ENCODE data around the gene PGBD4. TPM values are rescaled to one million over a fixed set of nuclear protein-coding genes. Genes with fewer than 3 reads are reported as not detected.

Gene PGBD4
- total RNA-seq, 1 experiment from 2014 or later: 1.1 TPM

- ChIA-PET CTCF (interaction anchor here (1.1 kb wide), 1 partner anchor 45 kb away, joined by 3 read pairs; no protein-coding TSS in a partner anchor), POLR2A (no interaction called here)
- ATAC-seq: no peak
- no peak overlapping the region for H3K4me3 Mint-ChIP-seq
- TF ChIP-seq MAX (CRISPR knock-in tag; IDR thresholded peaks at IDR 0.05): no peak
- TF ChIP-seq E2F4 (CRISPR knock-in tag; IDR thresholded peaks at IDR 0.05; ENCODE audit: borderline replicate concordance, low read depth): no peak
- TF ChIP-seq FOXJ3 (CRISPR knock-in tag; IDR thresholded peaks at IDR 0.05; ENCODE audit: borderline replicate concordance): no peak
- H3K27me3 Mint-ChIP-seq (ENCODE audit: low read depth): peaks cover 2% of the 10 kb centered on the region; the same call in 1 of the 2 replicates
- DNase-seq (ENCODE audit: low spot score): no peak
- peaks cover 65% of the 10 kb centered on the region for H3K36me3 Mint-ChIP-seq
- peaks cover 8% of the 10 kb centered on the region for H3K4me1 Mint-ChIP-seq
- H3K27ac Mint-ChIP-seq: no peak overlapping the region
- H3K9me3 Mint-ChIP-seq: peaks cover 33% of the 10 kb centered on the region
Observed at GRCh38 chr15:34154725-34155204, 52.9 kb downstream of the PGBD4 start.

GRCh38 chr15:34155859-34156258 is 54.0 kb downstream of the PGBD4 start:
- Mint-ChIP-seq H3K27me3 (ENCODE audit: low read depth) (peaks cover 2% of the 10 kb centered on the region; the same call in 1 of the 2 replicates), H3K36me3 (peaks cover 65% of the 10 kb centered on the region), H3K27ac (no peak overlapping the region), H3K9me3 (peaks cover 41% of the 10 kb centered on the region), H3K4me3 (no peak overlapping the region), H3K4me1 (peaks cover 10% of the 10 kb centered on the region)
- no peak for TF ChIP-seq ZNF138 (CRISPR knock-in tag; conservative IDR thresholded peaks at IDR 0.05)
- TF ChIP-seq SMAD3 (CRISPR knock-in tag; IDR thresholded peaks at IDR 0.05; ENCODE audit: borderline replicate concordance): no peak
- no peak for TF ChIP-seq AR (CRISPR knock-in tag; IDR thresholded peaks at IDR 0.05)
- no peak for TF ChIP-seq USF2 (CRISPR knock-in tag; IDR thresholded peaks at IDR 0.05)
- TF ChIP-seq CDX4 (CRISPR knock-in tag; IDR thresholded peaks at IDR 0.05; ENCODE audit: borderline replicate concordance): no peak
- no peak for TF ChIP-seq SMAD4 (CRISPR knock-in tag; IDR thresholded peaks at IDR 0.05)
- no peak for TF ChIP-seq E2F4 (CRISPR knock-in tag; IDR thresholded peaks at IDR 0.05; ENCODE audit: borderline replicate concordance, low read depth)
- no peak for TF ChIP-seq FOXK1 (CRISPR knock-in tag; IDR thresholded peaks at IDR 0.05)
- no peak for TF ChIP-seq ATF2 (CRISPR knock-in tag; IDR thresholded peaks at IDR 0.05; ENCODE audit: borderline replicate concordance, low read depth)
- DNase-seq (ENCODE audit: low spot score) (no peak), ATAC-seq (no peak)
- CTCF ChIA-PET: interaction anchor here (0.9 kb wide), 1 partner anchor 37 kb away, joined by 3 read pairs; no protein-coding TSS in a partner anchor
- POLR2A ChIA-PET: no interaction called here

Other genes starting within 250 kb of the PGBD4 start
- gene CHRM5, start 133.6 kb upstream of the PGBD4 start, total RNA-seq (2021): not detected in 3 replicates
- gene AVEN, start 62.9 kb upstream of the PGBD4 start, total RNA-seq (2021): 12.4 to 14.0 TPM (median 13.1 TPM) in 3 replicates
- 31.5 to 34.6 TPM (median 32.1 TPM) in 3 replicates for gene EMC7, start 221 bp upstream of the PGBD4 start, total RNA-seq (2021)
- 41.8 to 45.8 TPM (median 43.2 TPM) in 3 replicates for gene KATNBL1, start 108.0 kb downstream of the PGBD4 start, total RNA-seq (2021)
- gene EMC4, start 122.9 kb downstream of the PGBD4 start, total RNA-seq (2021): 96.8 to 102 TPM (median 97.0 TPM) in 3 replicates
- 13.3 to 16.2 TPM (median 14.7 TPM) in 3 replicates for gene SLC12A6, start 235.7 kb downstream of the PGBD4 start, total RNA-seq (2021)
- 220 to 234 TPM (median 227 TPM) in 3 replicates for gene NOP10, start 241.1 kb downstream of the PGBD4 start, total RNA-seq (2021)
- gene NUTM1, start 241.2 kb downstream of the PGBD4 start, total RNA-seq (2021): 0.46 to 0.69 TPM (median 0.66 TPM) in 3 replicates

Data from WTC11 (cell line).